RWPE1 (cell line): ENCODE results near the gene PHC2.

Experiments
- CTCF ChIA-PET: fragments of 350-600 bp; sonication (Branson Sonifier 250); formaldehyde crosslinking; extraction: SDS; loops from one replicate; lab custom pipeline; 2021; lab: Yijun Ruan, JAX
- POLR2A ChIA-PET: fragments of 400-600 bp; formaldehyde crosslinking; extraction: SDS; loops from one replicate; lab custom pipeline; 2020; ENCODE audit warnings: antibody characterized with exemption; ENCODE audit not compliant: low non-redundant PET; lab: Yijun Ruan, JAX
- DNase-seq: peaks from one replicate; pipeline ENCODE4 v3.0.0; 2012; ENCODE audit warnings: low spot score
- H3K27ac ChIP-seq: fragments of 450-650 bp; 2 replicates; pipeline ENCODE4 v1.5.1; 2017
- CTCF ChIP-seq: fragments of 450-650 bp; conservative IDR thresholded peaks from 2 replicates; pipeline ENCODE4 v1.5.1; 2017; ENCODE audit warnings: low read depth, mild to moderate bottlenecking

The PHC2 gene

DNA sequence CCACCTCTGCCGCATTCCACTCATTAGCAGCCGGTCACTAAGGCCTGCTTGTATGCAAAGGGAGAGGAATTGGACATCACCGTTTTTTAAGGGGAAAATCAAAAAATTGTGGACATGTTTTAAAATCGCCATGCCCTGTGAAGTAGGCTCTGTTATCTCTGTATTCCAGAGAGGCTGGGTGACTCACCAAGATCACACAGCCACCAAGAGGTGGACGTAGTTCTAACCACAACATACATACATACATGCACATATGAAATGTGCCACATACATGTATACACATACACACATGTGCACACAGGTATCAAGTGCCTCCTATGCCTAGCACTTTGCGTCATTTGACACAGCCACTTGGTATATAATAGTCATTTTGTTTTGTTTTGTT, 25.6 kb upstream of the PHC2 start:
- ChIA-PET POLR2A (no interaction called here), CTCF (interaction anchor here (0.5 to 1.8 kb wide), 15 partner anchors 13 to 1489 kb away, joined by 3 to 13 read pairs (median 3); no protein-coding TSS in a partner anchor)
- TF ChIP-seq CTCF = no peak
- no peak for DNase-seq
- no peak overlapping the region for H3K27ac ChIP-seq

DNA sequence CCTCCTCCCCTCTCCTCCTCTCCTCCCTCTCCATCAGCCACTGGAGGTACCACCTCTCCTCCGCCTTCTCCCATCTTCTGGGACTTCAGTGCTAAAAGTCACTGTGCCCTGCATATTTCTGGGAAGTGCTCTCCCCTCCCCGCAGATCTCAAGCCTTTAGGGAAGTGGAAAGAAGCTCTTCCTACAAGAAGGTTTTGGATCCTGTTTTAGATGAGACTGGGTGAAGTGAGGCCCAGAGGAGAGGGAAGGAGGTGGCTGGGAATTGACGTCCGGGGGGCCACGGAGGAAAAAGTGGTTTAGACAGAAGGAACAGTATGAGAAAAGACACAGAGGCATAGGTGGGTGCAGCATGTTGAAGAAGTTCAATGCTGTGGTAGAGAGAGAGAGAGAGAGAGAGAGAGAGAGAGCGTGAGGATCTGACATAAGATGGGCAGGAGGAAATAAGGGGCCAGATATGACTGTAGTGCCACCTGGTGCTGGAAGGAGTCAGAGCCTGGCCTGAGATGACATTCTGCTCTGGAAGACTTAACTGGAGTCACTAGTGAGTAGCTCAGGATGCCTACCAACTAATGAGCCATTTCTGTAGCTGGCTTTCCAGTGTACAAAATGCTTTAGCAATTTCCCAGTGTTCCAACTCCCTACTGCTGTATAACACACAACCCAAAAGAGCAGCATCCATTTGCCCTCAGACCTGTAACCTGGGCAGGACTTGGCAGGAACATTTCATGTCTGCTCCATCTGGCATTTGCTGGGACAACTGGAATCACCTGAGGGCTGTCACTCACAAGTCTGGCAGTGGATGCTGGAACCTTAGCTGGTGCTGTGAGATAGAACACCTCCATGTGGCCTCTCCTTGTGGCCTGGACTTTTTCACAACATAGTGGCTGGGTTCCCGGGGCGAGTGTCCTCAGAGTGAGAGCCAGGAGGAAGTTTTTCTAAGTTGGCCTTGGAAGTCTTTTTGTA, 24.9 kb upstream of the PHC2 start:
- peak; percentile 79 for TF ChIP-seq CTCF
- no peak overlapping the region for H3K27ac ChIP-seq
- ChIA-PET CTCF (interaction anchor here (0.5 to 1.8 kb wide), 19 partner anchors 10 to 1489 kb away, joined by 3 to 13 read pairs (median 3); partner anchors contain the start of gene ZSCAN20), POLR2A (no interaction called here)
- peak; percentile 77 for DNase-seq

DNA sequence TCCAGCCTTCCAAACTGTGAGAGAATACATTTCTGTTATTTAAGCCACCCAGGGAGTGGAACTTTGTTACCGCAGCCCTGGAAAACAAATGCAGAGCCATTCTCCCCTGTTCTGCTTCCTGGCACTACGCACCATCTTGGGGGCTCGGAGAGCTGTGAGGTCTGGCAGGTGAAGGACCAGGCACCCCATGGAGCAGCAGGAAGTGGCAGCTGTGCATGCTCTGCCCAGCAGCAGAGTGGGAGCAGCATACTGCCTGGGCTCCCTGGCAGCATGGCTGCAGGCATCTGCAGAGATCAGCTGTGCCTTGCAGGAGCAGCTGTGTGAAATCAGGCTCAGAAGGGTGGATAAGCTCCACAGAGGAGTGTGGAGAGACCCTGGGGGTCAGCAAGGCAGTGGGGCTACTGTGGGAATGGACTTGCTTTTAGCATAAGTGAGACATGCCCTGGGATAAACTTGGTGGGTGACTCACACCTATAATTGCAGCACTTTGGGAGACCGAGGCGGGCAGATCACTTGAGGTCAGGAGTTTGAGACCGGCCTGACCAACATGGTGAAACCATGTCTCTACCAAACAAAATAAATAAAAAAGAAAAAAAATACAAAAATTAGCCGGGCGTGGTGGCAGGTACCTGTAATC, 23.9 kb upstream of the PHC2 start:
- H3K27ac ChIP-seq = no peak overlapping the region
- no peak for DNase-seq
- POLR2A ChIA-PET = no interaction called here
- TF ChIP-seq CTCF = no peak
- CTCF ChIA-PET = interaction anchor here (0.5 to 1.8 kb wide), 7 partner anchors 9 to 234 kb away, joined by 3 to 13 read pairs (median 3); no protein-coding TSS in a partner anchor

DNA sequence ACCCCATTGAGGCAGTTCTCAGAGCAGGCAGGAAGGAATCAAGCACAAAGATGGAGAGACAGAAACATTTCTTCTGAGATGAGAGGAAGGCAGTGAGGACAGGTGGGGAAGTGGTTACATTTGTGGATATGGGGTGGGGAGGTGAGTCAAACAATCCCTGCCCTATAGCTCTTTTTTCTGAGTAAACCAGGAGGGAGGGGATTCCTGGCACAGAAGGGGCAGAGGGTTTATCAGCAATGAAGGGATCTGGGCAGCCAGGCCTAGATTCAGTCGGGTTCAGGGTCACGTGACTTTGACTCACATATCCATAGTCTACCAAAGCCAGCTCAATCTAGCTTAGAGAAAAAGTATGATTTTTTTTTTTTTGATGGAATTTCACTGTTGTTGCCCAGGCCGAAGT, 15.7 kb upstream of the PHC2 start:
- no peak for DNase-seq
- ChIA-PET POLR2A (interaction anchor here (0.6 kb wide), 2 partner anchors 26 to 133 kb away, joined by 5 to 7 read pairs; partner anchors contain the start of gene ZSCAN20), CTCF (no interaction called here)
- no peak overlapping the region for H3K27ac ChIP-seq
- no peak for TF ChIP-seq CTCF

DNA sequence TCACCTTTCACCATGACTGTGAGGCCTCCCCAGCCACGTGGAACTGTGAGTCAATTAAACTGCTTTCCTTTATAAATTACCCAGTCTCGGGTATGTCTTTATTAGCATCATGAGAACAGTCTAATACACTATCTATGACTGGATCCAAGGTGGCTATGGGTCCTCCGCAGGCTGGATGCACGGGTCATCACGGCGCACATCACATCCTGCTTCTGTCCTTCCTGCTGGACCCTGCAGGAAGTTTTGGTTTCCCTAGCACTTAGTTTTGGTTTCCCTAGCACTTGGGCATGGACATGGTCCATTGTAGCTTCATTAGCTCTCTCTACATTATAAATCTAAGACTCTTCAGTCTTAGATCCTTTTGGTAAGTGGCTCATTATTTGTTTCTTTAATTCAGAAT, 14.2 kb upstream of the PHC2 start:
- DNase-seq = no peak
- TF ChIP-seq CTCF = no peak
- CTCF ChIA-PET = interaction anchor here (0.6 kb wide), 1 partner anchor 10 kb away, joined by 3 read pairs; no protein-coding TSS in a partner anchor
- POLR2A ChIA-PET = no interaction called here
- no peak overlapping the region for H3K27ac ChIP-seq

DNA sequence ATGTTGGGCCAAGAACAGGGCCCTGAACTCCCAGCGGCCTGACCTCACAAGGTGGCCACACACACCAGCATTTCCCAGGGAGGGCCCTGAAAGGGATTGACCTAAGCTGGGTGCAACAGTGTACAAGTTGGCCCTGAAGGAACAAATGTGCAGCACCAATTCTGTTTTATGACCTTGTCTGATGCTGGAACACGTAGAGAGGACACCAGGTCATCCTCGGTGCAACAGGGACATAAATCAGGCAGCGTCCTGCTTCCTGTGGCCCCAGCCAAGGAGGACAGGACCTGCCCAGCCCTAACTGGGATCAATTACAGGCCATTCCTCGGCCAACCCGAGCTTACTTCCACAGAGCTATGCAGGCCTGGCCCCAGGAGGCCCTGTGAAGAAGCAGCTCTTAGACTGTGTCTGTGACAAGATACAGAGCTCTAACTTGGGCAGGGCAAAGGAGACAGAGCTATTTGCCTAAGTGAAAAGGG, 12.8 kb upstream of the PHC2 start:
- TF ChIP-seq CTCF = no peak
- peak overlapping the region; percentile 58 for H3K27ac ChIP-seq
- POLR2A ChIA-PET = no interaction called here
- CTCF ChIA-PET = no interaction called here
- DNase-seq = no peak
